ENCODE data around the gene SP100.

SP100 gene

DNA sequence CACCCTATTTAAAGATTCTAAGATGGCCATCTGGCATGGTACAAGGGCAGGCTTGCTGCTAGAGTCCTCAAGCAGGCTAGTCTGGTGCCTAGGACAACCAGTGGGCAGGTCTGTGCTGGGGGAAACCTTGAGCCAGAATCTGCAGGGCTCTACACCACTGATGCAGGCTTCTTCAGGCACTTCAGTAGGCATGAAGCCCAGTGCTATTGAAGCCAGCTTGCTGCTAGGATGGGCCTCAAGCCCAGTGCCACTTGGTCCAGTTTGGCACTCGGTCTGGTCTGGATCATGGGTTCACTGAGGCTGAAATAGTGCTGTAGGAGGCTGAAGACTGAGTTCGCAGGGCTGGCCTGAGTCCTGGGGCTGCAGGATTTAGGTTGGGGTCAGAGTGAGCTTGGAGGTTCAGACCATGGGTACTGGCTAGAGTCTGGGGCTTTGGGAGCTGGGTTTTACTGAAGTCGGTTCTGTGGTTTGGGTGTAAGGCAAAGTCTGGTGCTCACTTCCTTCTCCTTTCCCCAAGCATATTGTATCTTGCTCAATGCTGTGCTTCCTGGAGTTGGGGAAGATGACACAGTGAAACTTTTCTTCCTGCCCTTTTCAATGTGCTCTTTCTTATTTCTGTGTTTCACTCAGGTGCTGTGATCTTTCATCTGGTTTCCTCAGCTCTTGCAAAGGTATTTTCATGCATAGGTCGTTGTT, 41.2 kb downstream of the SP100 start:
- TF ChIP-seq NFIC (IDR thresholded peaks at IDR 0.05): no peak
- no peak for TF ChIP-seq TAF1 (IDR thresholded peaks at IDR 0.05; ENCODE audit: low read depth)
- TF ChIP-seq TEAD4 (IDR thresholded peaks at IDR 0.05): no peak
- TF ChIP-seq CREB1 (IDR thresholded peaks at IDR 0.05; ENCODE audit: low read depth): no peak
- no peak for TF ChIP-seq TCF12 (IDR thresholded peaks at IDR 0.05; ENCODE audit: low read depth)
- no peak for TF ChIP-seq RAD21 (IDR thresholded peaks at IDR 0.05; ENCODE audit: low read depth)
- TF ChIP-seq ZBTB7A (IDR thresholded peaks at IDR 0.05; ENCODE audit: low read depth): no peak
- TF ChIP-seq YY1 (IDR thresholded peaks at IDR 0.05; ENCODE audit: low read depth): no peak
- TF ChIP-seq EGR1 (IDR thresholded peaks at IDR 0.05): no peak
- TF ChIP-seq EP300 (IDR thresholded peaks at IDR 0.05; ENCODE audit: borderline replicate concordance): no peak
- TF ChIP-seq, protein P1, sequence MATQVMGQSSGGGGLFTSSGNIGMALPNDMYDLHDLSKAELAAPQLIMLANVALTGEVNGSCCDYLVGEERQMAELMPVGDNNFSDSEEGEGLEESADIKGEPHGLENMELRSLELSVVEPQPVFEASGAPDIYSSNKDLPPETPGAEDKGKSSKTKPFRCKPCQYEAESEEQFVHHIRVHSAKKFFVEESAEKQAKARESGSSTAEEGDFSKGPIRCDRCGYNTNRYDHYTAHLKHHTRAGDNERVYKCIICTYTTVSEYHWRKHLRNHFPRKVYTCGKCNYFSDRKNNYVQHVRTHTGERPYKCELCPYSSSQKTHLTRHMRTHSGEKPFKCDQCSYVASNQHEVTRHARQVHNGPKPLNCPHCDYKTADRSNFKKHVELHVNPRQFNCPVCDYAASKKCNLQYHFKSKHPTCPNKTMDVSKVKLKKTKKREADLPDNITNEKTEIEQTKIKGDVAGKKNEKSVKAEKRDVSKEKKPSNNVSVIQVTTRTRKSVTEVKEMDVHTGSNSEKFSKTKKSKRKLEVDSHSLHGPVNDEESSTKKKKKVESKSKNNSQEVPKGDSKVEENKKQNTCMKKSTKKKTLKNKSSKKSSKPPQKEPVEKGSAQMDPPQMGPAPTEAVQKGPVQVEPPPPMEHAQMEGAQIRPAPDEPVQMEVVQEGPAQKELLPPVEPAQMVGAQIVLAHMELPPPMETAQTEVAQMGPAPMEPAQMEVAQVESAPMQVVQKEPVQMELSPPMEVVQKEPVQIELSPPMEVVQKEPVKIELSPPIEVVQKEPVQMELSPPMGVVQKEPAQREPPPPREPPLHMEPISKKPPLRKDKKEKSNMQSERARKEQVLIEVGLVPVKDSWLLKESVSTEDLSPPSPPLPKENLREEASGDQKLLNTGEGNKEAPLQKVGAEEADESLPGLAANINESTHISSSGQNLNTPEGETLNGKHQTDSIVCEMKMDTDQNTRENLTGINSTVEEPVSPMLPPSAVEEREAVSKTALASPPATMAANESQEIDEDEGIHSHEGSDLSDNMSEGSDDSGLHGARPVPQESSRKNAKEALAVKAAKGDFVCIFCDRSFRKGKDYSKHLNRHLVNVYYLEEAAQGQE (IDR thresholded peaks at IDR 0.05; ENCODE audit: low read depth): no peak
- TF ChIP-seq CEBPB (IDR thresholded peaks at IDR 0.05): no peak
- TF ChIP-seq FOXM1 (IDR thresholded peaks at IDR 0.05; ENCODE audit: borderline replicate concordance, low read depth): no peak
- TF ChIP-seq, protein P2, sequence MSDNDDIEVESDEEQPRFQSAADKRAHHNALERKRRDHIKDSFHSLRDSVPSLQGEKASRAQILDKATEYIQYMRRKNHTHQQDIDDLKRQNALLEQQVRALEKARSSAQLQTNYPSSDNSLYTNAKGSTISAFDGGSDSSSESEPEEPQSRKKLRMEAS (IDR thresholded peaks at IDR 0.05): no peak
- TF ChIP-seq, protein P3, sequence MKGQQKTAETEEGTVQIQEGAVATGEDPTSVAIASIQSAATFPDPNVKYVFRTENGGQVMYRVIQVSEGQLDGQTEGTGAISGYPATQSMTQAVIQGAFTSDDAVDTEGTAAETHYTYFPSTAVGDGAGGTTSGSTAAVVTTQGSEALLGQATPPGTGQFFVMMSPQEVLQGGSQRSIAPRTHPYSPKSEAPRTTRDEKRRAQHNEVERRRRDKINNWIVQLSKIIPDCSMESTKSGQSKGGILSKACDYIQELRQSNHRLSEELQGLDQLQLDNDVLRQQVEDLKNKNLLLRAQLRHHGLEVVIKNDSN (IDR thresholded peaks at IDR 0.05): no peak

DNA sequence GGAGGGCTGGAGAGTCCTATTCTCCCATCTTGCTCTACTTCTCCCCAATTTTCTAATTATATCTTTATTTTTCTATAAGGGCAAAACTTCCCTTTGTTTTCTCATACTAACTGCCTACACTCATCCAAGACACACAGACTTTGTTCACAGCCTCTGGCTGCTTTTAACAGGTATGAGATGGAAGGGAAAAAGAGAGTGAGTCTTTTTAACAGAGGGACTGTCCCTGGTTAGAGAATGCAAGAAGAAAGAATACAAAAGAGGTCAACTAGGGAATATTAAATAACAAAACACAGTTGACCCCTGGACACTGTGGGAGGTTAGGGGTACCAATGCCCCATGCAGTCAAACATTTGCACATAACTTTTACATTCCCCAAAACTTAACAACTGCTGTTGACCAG, 41.8 kb downstream of the SP100 start:
- no peak for TF ChIP-seq TAF1 (IDR thresholded peaks at IDR 0.05; ENCODE audit: low read depth)
- no peak for TF ChIP-seq ZBTB7A (IDR thresholded peaks at IDR 0.05; ENCODE audit: low read depth)
- TF ChIP-seq, protein P3 (IDR thresholded peaks at IDR 0.05): no peak
- no peak for TF ChIP-seq RAD21 (IDR thresholded peaks at IDR 0.05; ENCODE audit: low read depth)
- no peak for TF ChIP-seq EP300 (IDR thresholded peaks at IDR 0.05; ENCODE audit: borderline replicate concordance)
- TF ChIP-seq FOXM1 (IDR thresholded peaks at IDR 0.05; ENCODE audit: borderline replicate concordance, low read depth): no peak
- TF ChIP-seq CEBPB (IDR thresholded peaks at IDR 0.05): no peak
- TF ChIP-seq, protein P1 (IDR thresholded peaks at IDR 0.05; ENCODE audit: low read depth): no peak
- TF ChIP-seq, protein P2 (IDR thresholded peaks at IDR 0.05): no peak
- TF ChIP-seq CREB1 (IDR thresholded peaks at IDR 0.05; ENCODE audit: low read depth): no peak
- no peak for TF ChIP-seq TCF12 (IDR thresholded peaks at IDR 0.05; ENCODE audit: low read depth)
- TF ChIP-seq NFIC (IDR thresholded peaks at IDR 0.05): no peak
- TF ChIP-seq TEAD4 (IDR thresholded peaks at IDR 0.05): no peak

DNA sequence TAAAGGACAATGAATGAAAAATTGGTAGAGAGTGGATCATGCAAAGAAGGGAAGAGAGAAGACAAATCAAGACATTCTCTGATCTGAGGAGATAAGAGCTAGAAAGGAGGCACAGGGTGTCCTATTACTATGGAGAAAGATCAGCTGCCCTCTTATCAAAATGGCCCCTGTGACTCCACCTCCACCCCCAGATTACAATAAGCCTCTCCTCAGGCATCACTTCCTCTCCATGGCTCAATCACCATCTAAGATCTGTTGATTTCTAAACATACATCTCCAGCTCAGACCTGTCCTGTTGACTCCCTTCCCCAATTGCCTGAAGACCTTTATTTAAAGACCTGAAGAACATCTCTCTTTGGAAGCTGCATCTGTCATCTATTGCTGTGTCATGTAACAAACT, 43.2 kb downstream of the SP100 start:
- TF ChIP-seq FOXM1 (IDR thresholded peaks at IDR 0.05; ENCODE audit: borderline replicate concordance, low read depth): no peak
- no peak for TF ChIP-seq NFIC (IDR thresholded peaks at IDR 0.05)
- TF ChIP-seq, protein P3 (IDR thresholded peaks at IDR 0.05): no peak
- no peak for TF ChIP-seq RAD21 (IDR thresholded peaks at IDR 0.05; ENCODE audit: low read depth)
- TF ChIP-seq, protein P2 (IDR thresholded peaks at IDR 0.05): no peak
- no peak for TF ChIP-seq TCF12 (IDR thresholded peaks at IDR 0.05; ENCODE audit: low read depth)
- no peak for TF ChIP-seq CREB1 (IDR thresholded peaks at IDR 0.05; ENCODE audit: low read depth)
- no peak for TF ChIP-seq CEBPB (IDR thresholded peaks at IDR 0.05)
- no peak for TF ChIP-seq TEAD4 (IDR thresholded peaks at IDR 0.05)

DNA sequence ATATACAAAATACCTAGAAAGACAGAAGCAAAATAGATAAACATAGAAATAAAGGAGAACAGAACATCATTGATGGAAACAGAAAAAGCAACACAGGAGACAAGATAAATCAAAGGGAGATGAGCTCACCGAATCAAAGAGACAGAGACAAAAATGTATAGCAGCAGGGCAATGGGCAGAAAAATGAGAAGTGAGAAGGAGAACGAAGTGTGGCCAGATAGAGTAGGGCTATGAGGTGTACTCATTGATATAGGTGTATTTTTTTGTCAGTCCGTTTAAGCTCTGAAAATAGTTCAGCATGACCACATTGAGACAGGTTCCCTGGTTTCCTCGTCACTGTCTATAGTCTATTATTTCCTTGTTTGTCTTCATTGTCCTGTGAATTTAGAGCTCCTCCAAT, 55.1 kb downstream of the SP100 start:
- TF ChIP-seq CEBPB (IDR thresholded peaks at IDR 0.05) (no peak), TEAD4 (IDR thresholded peaks at IDR 0.05) (no peak), FOXM1 (IDR thresholded peaks at IDR 0.05; ENCODE audit: borderline replicate concordance, low read depth) (no peak), EP300 (IDR thresholded peaks at IDR 0.05; ENCODE audit: borderline replicate concordance) (no peak), YY1 (IDR thresholded peaks at IDR 0.05; ENCODE audit: low read depth) (no peak), TCF12 (IDR thresholded peaks at IDR 0.05; ENCODE audit: low read depth) (no peak), NFIC (IDR thresholded peaks at IDR 0.05) (no peak), CREB1 (IDR thresholded peaks at IDR 0.05; ENCODE audit: low read depth) (no peak), RAD21 (IDR thresholded peaks at IDR 0.05; ENCODE audit: low read depth) (no peak), TAF1 (IDR thresholded peaks at IDR 0.05; ENCODE audit: low read depth) (no peak), ZBTB7A (IDR thresholded peaks at IDR 0.05; ENCODE audit: low read depth) (no peak), EGR1 (IDR thresholded peaks at IDR 0.05) (no peak)
- TF ChIP-seq, protein P2 (IDR thresholded peaks at IDR 0.05): no peak
- TF ChIP-seq, protein P1 (IDR thresholded peaks at IDR 0.05; ENCODE audit: low read depth): no peak
- TF ChIP-seq, protein P3 (IDR thresholded peaks at IDR 0.05): no peak

Measured in Ishikawa (cell line).